Measurements from ENCODE around the gene GLOD4.
A peak's percentile ranks its signal among the peaks of the same experiment; 100 is the strongest.
"Not testable (repeated sequence)": the region's sequence is repeated elsewhere in the genome, so short reads cannot be mapped to it uniquely, and the experiment has no call there.

GLOD4 gene

GRCh38 chr17:774313-774584, 7.8 kb downstream of the GLOD4 start:
- DNase-seq (ENCODE audit: low read depth), result no peak

GRCh38 chr17:773467-774312, 8.4 kb downstream of the GLOD4 start:
- DNase-seq (ENCODE audit: low read depth), result no peak

DNA sequence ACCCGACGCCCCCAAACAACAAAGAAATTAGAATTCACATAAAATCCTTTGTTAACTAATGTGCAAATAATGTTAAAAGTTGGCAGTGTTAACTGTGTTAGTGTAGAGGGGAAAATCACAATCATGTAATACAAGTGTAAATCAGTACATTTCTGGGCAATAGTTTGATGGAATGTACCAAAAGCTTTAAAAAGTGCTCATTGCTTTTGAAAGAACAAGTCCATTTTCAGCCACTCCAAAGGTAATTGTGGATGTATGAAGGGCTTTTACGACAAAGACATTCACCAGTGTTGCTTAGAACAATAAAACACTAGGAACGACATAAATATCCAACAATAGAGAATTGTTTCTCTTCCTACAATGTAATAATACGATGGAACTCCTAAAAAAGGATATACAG, 9.1 kb downstream of the GLOD4 start:
- DNase-seq (ENCODE audit: low read depth), result no peak

GRCh38 chr17:767076-767475, 15.0 kb downstream of the GLOD4 start:
- no peak for DNase-seq (ENCODE audit: low read depth)

GRCh38 chr17:760371-760770, 21.7 kb downstream of the GLOD4 start:
- DNase-seq (ENCODE audit: low read depth), result no peak

DNA sequence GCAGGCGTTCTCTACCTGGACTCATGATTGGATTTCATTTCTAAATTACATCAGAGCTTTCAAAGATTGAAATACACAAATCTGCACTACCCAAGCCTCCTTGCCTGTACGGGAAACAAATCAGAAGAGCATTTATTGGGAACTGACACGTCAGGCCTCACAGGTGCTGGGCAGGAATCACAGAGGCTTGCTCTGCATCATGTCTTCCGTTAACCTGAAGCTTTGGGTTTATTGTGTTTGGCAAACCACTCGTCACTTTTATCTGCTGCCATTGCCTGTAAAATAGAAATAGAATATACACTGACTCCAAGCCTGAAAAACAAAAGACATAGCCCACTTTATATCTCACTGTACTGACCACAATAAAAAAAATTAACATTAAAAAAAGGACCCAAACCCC, 22.1 kb downstream of the GLOD4 start:
- DNase-seq (ENCODE audit: low read depth), result no peak

GRCh38 chr17:756010-756567, 26.0 kb downstream of the GLOD4 start:
- not testable (repeated sequence) for DNase-seq (ENCODE audit: low read depth)

GRCh38 chr17:755319-755961, 26.6 kb downstream of the GLOD4 start:
- DNase-seq (ENCODE audit: low read depth), result not testable (repeated sequence)

DNA sequence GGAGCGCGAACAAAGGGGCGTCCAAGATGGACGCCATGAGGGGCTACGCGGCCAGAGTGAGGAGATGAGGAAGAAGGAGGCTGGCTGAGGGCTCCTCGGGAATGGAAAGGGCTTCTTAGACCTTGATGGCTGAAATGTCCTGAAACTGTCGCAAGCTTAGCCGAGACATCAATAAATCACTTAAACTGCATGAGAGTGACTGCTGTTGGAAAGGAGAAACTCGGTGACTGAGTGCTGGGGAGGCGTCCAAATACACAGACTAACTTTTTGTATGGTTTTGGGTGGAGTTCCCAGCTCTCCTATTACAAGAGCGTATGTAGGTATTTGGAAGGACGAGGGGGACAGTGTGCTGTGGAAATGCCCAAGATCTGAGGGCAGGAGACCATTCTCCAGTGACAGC, 28.7 kb downstream of the GLOD4 start:
- DNase-seq (ENCODE audit: low read depth), result no peak

DNA sequence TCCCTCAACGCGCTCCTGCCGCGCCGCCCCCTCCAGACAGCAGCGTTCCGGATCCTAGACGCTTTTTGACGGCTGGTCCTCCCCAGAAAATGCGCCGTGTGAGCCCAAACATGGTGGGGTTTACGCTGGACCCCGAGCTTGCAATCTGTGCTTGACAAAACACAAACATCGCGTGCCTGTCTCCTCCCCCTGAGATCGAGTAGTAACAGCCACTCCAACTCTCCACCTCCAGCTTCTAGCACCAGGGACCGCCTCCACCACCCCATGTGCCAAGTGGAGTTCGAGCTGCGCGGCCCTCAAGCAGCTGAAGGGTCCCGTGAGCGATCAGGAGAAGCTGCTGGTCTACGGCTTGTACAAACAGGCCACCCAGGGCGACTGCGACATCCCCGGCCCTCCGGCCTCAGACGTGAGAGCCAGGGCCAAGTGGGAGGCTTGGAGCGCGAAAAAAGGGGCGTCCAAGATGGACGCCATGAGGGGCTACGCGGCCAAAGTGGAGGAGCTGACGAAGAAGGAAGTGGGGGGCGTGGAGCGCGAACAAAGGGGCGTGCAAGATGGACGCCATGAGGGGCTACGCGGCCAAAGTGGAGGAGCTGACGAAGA, 29.4 kb downstream of the GLOD4 start:
- DNase-seq (ENCODE audit: low read depth), result peak; percentile 64

GRCh38 chr17:752002-752619, 30.0 kb downstream of the GLOD4 start, which contains the start of gene GEMIN4:
TSS of gene GEMIN4 (minus strand) at chr17:752264. CDS start at chr17:752142, 122 bp downstream.
- peak; percentile 79 for DNase-seq (ENCODE audit: low read depth)

- DNase-seq (ENCODE audit: low read depth), result peak; percentile 66
These were observed 30.6 kb downstream of the GLOD4 start for GRCh38 chr17:751269-752001.

GRCh38 chr17:750431-751037, 31.5 kb downstream of the GLOD4 start:
- no peak for DNase-seq (ENCODE audit: low read depth)

GRCh38 chr17:749359-749758, 32.7 kb downstream of the GLOD4 start:
- not testable (repeated sequence) for DNase-seq (ENCODE audit: low read depth)

DNA sequence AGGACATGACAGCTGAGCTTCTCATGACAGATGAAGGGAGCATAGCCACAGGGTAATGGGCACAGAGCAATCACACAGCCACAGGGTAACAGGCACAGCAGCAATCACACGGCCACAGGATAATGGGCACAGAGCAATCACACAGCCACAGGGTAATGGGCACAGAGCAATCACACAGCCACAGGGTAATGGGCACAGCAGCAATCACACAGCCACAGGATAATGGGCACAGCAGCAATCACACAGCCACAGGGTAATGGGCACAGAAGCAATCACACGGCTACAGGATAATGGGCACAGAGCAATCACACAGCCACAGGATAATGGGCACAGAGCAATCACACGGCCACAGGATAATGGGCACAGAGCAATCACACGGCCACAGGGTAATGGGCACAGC, 33.5 kb downstream of the GLOD4 start:
- DNase-seq (ENCODE audit: low read depth), result not testable (repeated sequence)

DNA sequence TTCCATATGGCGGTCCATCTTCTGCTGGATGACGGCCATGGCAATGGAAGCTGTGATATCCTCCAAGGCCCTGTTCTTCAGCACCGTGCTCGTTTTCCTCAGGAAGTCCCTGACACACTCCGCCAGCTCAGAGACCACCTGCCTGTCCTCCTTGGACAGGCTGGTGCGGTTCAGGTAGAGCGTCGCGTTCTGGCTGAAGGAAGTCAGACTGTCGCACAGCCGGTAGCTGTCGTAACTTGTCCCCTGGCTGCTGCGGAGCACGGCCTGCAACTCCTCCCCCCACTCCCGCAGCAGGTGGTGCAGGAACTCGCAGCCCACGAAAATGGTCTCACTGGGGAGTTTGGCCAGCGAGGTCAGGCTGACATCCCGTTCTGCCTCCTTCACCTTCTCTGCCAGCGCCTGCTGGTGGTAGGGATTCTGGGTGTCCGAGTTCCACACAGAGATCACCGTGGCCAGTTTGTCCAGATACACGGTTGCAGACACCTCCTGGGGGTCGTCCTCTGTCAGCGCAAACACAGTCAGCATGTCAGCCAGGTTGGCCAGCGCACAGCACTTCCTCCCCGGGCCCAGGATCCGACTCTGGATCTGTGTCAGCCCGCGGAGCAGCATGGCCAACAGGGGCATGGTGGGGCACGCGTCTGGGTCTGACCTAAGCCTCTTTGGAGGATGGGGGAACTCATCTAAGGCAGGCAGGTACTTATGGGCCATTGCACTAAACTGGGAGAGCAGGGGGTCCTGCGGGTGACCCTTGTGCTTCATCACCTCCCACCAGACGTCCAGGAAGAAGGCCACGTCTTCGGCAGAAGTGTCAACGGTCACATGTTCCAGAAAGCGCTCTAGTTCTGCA, 35.1 kb downstream of the GLOD4 start:
- no peak for DNase-seq (ENCODE audit: low read depth)

DNA sequence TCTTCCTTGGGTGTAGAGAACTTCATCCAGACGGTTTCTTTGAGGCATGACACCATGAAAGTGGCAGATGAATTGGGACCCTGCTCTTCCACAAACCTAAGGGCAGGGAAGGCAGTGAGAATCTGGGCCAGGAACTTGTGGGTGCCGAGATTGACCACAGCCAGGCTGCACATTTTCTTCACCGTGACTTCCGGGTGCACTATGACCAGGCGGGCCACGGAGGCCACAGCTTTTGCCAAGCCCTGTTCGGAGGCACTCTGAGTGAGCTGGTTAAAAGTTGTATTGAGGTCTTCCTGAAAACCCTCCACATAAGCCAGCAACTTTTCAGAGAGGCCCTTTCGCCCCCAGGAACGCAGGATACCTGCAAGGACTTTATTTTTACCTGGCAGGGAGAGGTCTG, 35.9 kb downstream of the GLOD4 start:
- DNase-seq (ENCODE audit: low read depth), result no peak

DNA sequence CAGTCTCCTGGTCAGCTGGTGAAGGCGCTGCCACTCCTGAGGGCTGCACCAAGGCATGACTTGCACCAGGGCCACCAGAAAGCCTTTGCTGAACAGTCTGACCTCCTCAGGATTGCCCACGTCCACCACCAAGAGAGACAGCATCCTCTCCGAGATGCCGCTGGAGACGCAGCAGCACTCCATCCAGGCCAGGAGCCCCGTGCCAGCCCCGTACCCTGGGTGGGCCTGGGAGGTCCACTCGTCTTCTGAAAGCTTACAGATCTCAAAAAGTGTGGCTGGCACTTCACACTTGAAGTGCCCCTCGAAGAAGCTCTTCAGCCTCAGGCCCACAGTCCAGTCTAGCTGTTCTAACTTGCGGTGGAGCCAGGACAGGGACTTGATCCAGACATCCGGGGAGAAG, 36.7 kb downstream of the GLOD4 start:
- no peak for DNase-seq (ENCODE audit: low read depth)

DNA sequence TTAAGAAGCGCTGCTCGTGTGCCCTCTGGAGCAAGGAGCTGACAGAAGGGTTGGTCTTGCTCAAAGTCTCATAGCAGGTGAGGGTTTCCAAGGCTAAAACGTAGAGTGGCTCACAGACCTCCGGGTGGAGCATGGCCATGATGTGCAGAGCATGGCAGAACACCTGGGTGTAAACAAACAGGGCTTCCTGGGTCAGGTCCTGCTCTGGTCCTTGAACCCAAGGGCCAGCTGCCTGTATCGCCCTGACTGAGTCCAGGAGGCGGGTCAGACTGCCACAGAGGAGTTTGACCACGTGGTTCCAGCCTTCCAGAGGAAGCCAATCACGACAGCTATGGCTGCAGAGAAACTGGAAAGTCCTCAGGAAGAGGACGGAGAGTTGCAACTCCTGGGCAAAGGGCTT, 37.1 kb downstream of the GLOD4 start:
- no peak for DNase-seq (ENCODE audit: low read depth)

- no peak for DNase-seq (ENCODE audit: low read depth)
These were observed 38.9 kb downstream of the GLOD4 start for GRCh38 chr17:743139-743538.
